Choroid plexus epithelial cell (primary cell): ENCODE measurements around the gene TIMM17A.

ENCODE experiments used
- DNase-seq: peaks from one replicate; pipeline ENCODE4 v3.0.0-alpha.2; 2010; ENCODE audit warnings: low read depth
- H3K4me3 ChIP-seq: 2 replicates; pipeline ENCODE4 v1.5.1; 2011; ENCODE audit warnings: low read depth, mild to moderate bottlenecking, control low read depth, low read length, moderate library complexity
- CTCF ChIP-seq: conservative IDR thresholded peaks from 2 replicates; pipeline ENCODE4 v1.5.1; 2011; ENCODE audit warnings: low read depth, mild to moderate bottlenecking, control low read depth, inconsistent platforms, low read length, moderate library complexity

The TIMM17A gene

GRCh38 chr1:201983380-201983805 is 28.1 kb downstream of the TIMM17A start:
- DNase-seq: no peak
- TF ChIP-seq CTCF: no peak
- H3K4me3 ChIP-seq: peak overlapping the region; percentile 82

- no peak for DNase-seq
- no peak for TF ChIP-seq CTCF
- H3K4me3 ChIP-seq: no peak overlapping the region
Measured at GRCh38 chr1:201984446-201984845, 29.1 kb downstream of the TIMM17A start.

- TF ChIP-seq CTCF: no peak
- no peak for DNase-seq
- no peak overlapping the region for H3K4me3 ChIP-seq
Measured at GRCh38 chr1:201985355-201985754, 30.1 kb downstream of the TIMM17A start.

GRCh38 chr1:201988601-201989000 is 33.3 kb downstream of the TIMM17A start:
- DNase-seq: no peak
- no peak for TF ChIP-seq CTCF
- no peak overlapping the region for H3K4me3 ChIP-seq

GRCh38 chr1:201989354-201990128 is 34.2 kb downstream of the TIMM17A start:
- no peak overlapping the region for H3K4me3 ChIP-seq
- DNase-seq: no peak
- TF ChIP-seq CTCF: no peak

- TF ChIP-seq CTCF: no peak
- H3K4me3 ChIP-seq: no peak overlapping the region
- DNase-seq: no peak
Measured at GRCh38 chr1:201990427-201990826, 35.1 kb downstream of the TIMM17A start.

- H3K4me3 ChIP-seq: no peak overlapping the region
- DNase-seq: peak; percentile 72
Measured at GRCh38 chr1:201999625-202000238, 44.4 kb downstream of the TIMM17A start.

More at GRCh38 chr1:201999625-202000238, 44.4 kb downstream of the TIMM17A start:
- TF ChIP-seq CTCF: peak; percentile 82
